ENCODE measurements around the gene UGT1A5. TPM values are rescaled to one million over a fixed set of nuclear protein-coding genes. Genes with fewer than 3 reads are reported as not detected.

The UGT1A5 gene
- total and polyA plus RNA-seq, 2 of the 13 experiments (the other 11 are each of a cell fraction or from before 2014, with no cell fraction given) = not detected

- BruUV-seq (replicated peaks) = no TSS peak
- FAIRE-seq (peak; percentile 76), ATAC-seq (peak; percentile 94), DNase-seq (ENCODE audit: low spot score) (peak; percentile 98)
- Histone ChIP-seq H3K27ac (ENCODE audit: extremely low read length, insufficient read depth, low read length) (peak overlapping the region; percentile 61), H3K4me2 (ENCODE audit: low read depth, low read length) (peak overlapping the region; percentile 54), H3K9me3 (ENCODE audit: low read length) (peaks cover 9% of the 10 kb centered on the region), H3K9ac (ENCODE audit: insufficient read depth, low read depth, low read length) (no peak overlapping the region), H4K20me1 (ENCODE audit: insufficient read depth, low read length) (no peaks in the 10 kb centered on the region), H3K4me3 (replicated peaks in 1 of 3; ENCODE audit: insufficient read depth in 1 of 3, low read depth in 2 of 3, low read length in 3 of 3) (no peak overlapping the region; a peak in 1 of 6 replicates), H3K27me3 (ENCODE audit: control insufficient read depth in 1 of 2, insufficient read depth in 2 of 2, low read length in 2 of 2) (peaks cover 1 to 63% of the 10 kb centered on the region in 2 experiments; a peak in 4 of 5 replicates), H2AFZ (ENCODE audit: low read length) (no peak overlapping the region), H3K79me2 (ENCODE audit: insufficient read depth, low read length) (no peaks in the 10 kb centered on the region), H3K4me1 (ENCODE audit: insufficient read depth, low read length) (peaks cover 27% of the 10 kb centered on the region), H3K36me3 (replicated peaks in 1 of 2; ENCODE audit: control insufficient read depth in 1 of 2, insufficient read depth in 2 of 2, low read length in 2 of 2) (no peaks in the 10 kb centered on the region)
- ChIA-PET CTCF (ENCODE audit: low intra/inter-chr PET ratio, low total read pairs) (no interaction called here), POLR2A (interaction anchor here (0.6 to 1.6 kb wide), 3 partner anchors 8 to 87 kb away, joined by 4 to 9 read pairs (median 6); no protein-coding TSS in a partner anchor)
- in situ Hi-C loops (cut with HindIII; ENCODE audit: extremely low pct_ligation_motif_present, low pct_unique_long_range_greater_than_20kb) = no loop called here
- WGBS (ENCODE audit: low lambda C conversion rate) = 0% methylated on average over 5 of the region's 5 CpGs
- intact Hi-C loops (cut with micrococcal nuclease; ENCODE audit: unreplicated experiment) = no loop called here
- peak; percentile 98 for TF ChIP-seq TARDBP (CRISPR knock-in tag; IDR thresholded peaks at IDR 0.05)
- TF ChIP-seq, protein P1, sequence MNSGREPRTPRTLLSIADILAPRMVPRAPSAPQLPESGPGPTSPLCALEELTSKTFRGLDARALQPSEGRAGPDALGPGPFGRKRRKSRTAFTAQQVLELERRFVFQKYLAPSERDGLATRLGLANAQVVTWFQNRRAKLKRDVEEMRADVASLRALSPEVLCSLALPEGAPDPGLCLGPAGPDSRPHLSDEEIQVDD (CRISPR knock-in tag; IDR thresholded peaks at IDR 0.05; ENCODE audit: borderline replicate concordance) = no peak
- no peak for TF ChIP-seq CBX2 (IDR thresholded peaks at IDR 0.05; ENCODE audit: low read depth, low read length)
- peak; percentile 81; the same call in 1 of the 2 replicates for TF ChIP-seq CBX2 (CRISPR knock-in tag; IDR thresholded peaks at IDR 0.05; ENCODE audit: low read depth)
- TF ChIP-seq, protein P2, sequence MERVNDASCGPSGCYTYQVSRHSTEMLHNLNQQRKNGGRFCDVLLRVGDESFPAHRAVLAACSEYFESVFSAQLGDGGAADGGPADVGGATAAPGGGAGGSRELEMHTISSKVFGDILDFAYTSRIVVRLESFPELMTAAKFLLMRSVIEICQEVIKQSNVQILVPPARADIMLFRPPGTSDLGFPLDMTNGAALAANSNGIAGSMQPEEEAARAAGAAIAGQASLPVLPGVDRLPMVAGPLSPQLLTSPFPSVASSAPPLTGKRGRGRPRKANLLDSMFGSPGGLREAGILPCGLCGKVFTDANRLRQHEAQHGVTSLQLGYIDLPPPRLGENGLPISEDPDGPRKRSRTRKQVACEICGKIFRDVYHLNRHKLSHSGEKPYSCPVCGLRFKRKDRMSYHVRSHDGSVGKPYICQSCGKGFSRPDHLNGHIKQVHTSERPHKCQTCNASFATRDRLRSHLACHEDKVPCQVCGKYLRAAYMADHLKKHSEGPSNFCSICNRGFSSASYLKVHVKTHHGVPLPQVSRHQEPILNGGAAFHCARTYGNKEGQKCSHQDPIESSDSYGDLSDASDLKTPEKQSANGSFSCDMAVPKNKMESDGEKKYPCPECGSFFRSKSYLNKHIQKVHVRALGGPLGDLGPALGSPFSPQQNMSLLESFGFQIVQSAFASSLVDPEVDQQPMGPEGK (CRISPR knock-in tag; IDR thresholded peaks at IDR 0.05) = peak; percentile 71; the same call in 1 of the 2 replicates
- peak; percentile 48; the same call in 1 of the 2 replicates for TF ChIP-seq KMT2B (CRISPR knock-in tag; IDR thresholded peaks at IDR 0.05)
- no peak for TF ChIP-seq CCAR2 (optimal IDR thresholded peaks at IDR 0.05; ENCODE audit: low read depth, low read length)
- TF ChIP-seq ZC3H13 (CRISPR knock-in tag; IDR thresholded peaks at IDR 0.05) = peak; percentile 81
- no peak for TF ChIP-seq ZNF333 (CRISPR knock-in tag; IDR thresholded peaks at IDR 0.05; ENCODE audit: borderline replicate concordance)
- TF ChIP-seq, protein P3, sequence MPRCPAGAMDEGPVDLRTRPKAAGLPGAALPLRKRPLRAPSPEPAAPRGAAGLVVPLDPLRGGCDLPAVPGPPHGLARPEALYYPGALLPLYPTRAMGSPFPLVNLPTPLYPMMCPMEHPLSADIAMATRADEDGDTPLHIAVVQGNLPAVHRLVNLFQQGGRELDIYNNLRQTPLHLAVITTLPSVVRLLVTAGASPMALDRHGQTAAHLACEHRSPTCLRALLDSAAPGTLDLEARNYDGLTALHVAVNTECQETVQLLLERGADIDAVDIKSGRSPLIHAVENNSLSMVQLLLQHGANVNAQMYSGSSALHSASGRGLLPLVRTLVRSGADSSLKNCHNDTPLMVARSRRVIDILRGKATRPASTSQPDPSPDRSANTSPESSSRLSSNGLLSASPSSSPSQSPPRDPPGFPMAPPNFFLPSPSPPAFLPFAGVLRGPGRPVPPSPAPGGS (CRISPR knock-in tag; IDR thresholded peaks at IDR 0.05) = peak; percentile 60; the same call in 1 of the 2 replicates
- TF ChIP-seq HNF1A (IDR thresholded peaks at IDR 0.05; ENCODE audit: low read depth) = peak; percentile 99
- TF ChIP-seq HNF1A (CRISPR knock-in tag; IDR thresholded peaks at IDR 0.05; ENCODE audit: borderline replicate concordance) = peak; percentile 99
- TF ChIP-seq HIVEP1 (CRISPR knock-in tag; IDR thresholded peaks at IDR 0.05) = no peak; the same call in 1 of the 2 replicates
- peak; percentile 77 for TF ChIP-seq ZEB1 (IDR thresholded peaks at IDR 0.05; ENCODE audit: insufficient replicate concordance, low read depth)
- TF ChIP-seq ZNF256 (CRISPR knock-in tag; conservative IDR thresholded peaks at IDR 0.05) = no peak
- TF ChIP-seq RXRA (CRISPR knock-in tag; IDR thresholded peaks at IDR 0.05) = peak; percentile 98; the same call in 1 of the 2 replicates
Measured at GRCh38 chr2:233745073-233745755, 32.5 kb downstream of the UGT1A5 start.

All from HepG2 (cell line).